Measurements from ENCODE around the gene MEIS3.

DNA sequence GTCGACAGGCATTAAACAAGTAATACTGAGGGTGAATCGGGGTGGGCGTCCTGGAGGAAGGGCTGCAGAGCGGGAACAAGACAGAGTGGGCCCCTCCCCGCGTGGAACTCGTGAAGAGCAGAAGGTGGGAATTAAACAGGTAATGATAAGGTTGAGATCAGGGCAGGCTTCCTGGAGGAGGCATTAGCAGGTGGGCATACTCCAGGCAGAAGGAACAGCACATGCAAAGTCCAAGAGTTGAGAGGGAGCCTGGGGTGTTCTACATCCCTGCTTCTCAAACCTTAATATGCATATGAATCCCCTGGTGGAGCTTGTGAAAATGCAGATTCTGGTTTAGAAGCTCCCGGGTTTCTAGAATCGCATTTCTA lies 29.0 kb upstream of the MEIS3 start:
- TF ChIP-seq, protein P1, sequence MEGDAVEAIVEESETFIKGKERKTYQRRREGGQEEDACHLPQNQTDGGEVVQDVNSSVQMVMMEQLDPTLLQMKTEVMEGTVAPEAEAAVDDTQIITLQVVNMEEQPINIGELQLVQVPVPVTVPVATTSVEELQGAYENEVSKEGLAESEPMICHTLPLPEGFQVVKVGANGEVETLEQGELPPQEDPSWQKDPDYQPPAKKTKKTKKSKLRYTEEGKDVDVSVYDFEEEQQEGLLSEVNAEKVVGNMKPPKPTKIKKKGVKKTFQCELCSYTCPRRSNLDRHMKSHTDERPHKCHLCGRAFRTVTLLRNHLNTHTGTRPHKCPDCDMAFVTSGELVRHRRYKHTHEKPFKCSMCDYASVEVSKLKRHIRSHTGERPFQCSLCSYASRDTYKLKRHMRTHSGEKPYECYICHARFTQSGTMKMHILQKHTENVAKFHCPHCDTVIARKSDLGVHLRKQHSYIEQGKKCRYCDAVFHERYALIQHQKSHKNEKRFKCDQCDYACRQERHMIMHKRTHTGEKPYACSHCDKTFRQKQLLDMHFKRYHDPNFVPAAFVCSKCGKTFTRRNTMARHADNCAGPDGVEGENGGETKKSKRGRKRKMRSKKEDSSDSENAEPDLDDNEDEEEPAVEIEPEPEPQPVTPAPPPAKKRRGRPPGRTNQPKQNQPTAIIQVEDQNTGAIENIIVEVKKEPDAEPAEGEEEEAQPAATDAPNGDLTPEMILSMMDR (conservative IDR thresholded peaks at IDR 0.05 in 1 of 2, IDR thresholded peaks at IDR 0.05 in 1 of 2; ENCODE audit: low read depth in 1 of 2, low read length in 2 of 2) = no peak
- no peak for TF ChIP-seq EZH2 (IDR thresholded peaks at IDR 0.05; ENCODE audit: low read length, missing control alignments)
